NCI-H460 (cell line): ENCODE data around the gene POM121. TPM values are rescaled to one million over a fixed set of nuclear protein-coding genes. Genes with fewer than 3 reads are reported as not detected.
"Not testable (repeated sequence)": the region's sequence is repeated elsewhere in the genome, so short reads cannot be mapped to it uniquely, and the experiment has no call there.

Experiments
- DNase-seq: peaks from one replicate; pipeline ENCODE4 v3.0.0-alpha.2; 2016; ENCODE audit warnings: low read depth; ENCODE audit errors: extremely low read depth
- polyA plus RNA-seq: library from polyadenylated mRNA; depleted of rRNA; stranded (reverse); fragments of >200 nt; gene quantifications from 2 replicates; pipeline ENCODE4 v1.2.3, GENCODE V29; 2014; cell fraction: nucleus; rRNA removed
- total RNA-seq: library from RNA; depleted of rRNA; stranded (reverse); fragments of >200 nt; shearing (Covaris generic); gene quantifications from 2 replicates; pipeline ENCODE4 v1.2.3, GENCODE V29; 2014; rRNA removed

The POM121 gene
- 8.5 and 8.8 TPM in 2 replicates for total RNA-seq
- polyA plus RNA-seq: 9.0 and 10.7 TPM in 2 replicates

DNA sequence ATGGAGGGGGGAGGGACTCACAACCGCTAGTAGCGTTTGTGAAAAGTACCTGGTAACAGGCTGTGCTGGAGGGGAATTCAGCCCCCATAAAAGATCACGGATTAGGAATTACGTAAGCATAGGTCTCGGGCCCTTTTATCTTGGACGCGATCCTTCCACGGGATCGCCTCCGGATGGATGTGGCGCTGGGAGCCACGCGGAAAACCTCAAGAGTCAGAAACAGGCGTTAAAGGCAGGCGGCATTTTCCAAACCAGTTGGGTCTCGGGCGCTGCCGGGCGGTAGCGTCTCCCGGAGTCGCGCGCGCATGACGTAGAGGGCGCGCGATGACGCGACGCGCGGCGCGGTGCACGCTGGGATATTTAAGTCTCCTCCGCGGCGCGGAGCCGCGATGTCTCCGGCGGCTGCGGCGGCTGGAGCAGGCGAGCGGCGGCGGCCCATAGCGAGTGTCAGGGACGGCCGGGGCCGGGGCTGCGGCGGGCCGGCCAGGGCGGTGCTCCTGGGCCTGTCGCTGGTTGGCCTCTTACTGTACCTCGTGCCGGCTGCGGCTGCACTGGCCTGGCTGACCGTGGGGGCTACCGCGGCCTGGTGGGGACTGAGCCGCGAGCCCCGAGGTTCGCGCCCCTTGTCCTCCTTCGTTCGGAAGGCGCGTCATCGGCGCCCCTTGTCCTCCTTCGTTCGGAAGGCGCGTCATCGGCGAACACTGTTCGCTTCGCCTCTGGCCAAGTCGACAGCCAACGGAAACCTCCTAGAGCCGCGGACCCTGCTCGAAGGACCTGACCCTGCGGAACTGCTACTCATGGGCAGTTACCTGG is at the start of gene POM121:
Gene POM121 (plus strand): TSS at position 363 of the 813 bp plus-strand sequence. CDS start 27 bp downstream, at position 390.
- DNase-seq: peak; percentile 70

GRCh38 chr7:72879079-72879736 is 45.7 kb upstream of the POM121 start:
- DNase-seq: peak; percentile 74

DNA sequence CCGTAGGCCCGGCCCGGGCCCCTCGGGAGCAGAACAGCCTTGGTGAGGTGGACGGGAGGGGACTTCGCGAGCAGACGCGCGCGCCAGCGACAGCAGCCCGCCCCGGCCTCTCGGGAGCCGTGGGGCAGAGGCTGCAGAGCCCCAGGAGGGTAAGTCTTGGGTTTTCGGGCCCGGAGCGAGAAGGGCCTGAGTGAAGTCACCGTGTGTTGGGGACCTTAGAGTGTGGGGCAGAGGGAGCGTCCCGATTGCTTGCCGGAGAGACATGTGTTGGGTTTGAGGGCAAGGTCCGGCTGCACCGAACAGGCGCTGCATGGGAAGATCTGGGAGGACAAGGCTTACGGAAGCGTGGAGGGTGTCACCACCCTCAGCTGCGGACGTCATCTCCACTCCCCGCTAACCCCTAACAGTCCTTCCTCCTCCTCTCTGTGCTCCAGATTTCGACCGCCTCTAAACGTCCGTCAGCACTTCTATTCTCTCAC is 45.1 kb upstream of the POM121 start:
- peak; percentile 25 for DNase-seq

- DNase-seq: not testable (repeated sequence)
These were observed 33.1 kb upstream of the POM121 start for GRCh38 chr7:72891750-72892149.

DNA sequence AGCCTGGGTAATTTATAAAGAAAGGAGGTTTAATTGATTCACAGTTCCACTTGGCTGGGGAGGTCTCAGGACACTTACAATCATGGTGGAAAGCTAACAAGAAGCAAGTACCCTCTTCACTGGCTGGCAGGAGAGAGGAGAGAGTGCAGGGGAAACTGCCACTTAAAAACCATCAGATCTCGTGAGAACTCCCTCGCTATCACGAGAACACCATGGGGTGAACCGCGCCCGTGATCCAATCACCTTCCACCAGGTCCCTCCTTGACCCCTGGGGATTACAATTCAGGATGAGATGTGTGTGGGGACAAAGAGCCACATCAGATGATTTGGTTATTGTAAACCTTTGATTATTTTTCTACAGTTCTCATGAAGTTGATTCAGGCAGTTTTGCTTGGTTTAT is 20.2 kb upstream of the POM121 start:
- DNase-seq: not testable (repeated sequence)

GRCh38 chr7:72908422-72908821 is 16.5 kb upstream of the POM121 start:
- DNase-seq: not testable (repeated sequence)

- DNase-seq: not testable (repeated sequence)
These were observed 13.5 kb upstream of the POM121 start for GRCh38 chr7:72911395-72911794.

- DNase-seq: not testable (repeated sequence)
These were observed 11.1 kb upstream of the POM121 start for GRCh38 chr7:72913750-72914149.

GRCh38 chr7:72914756-72915525 is 10.0 kb upstream of the POM121 start:
- peak; percentile 57 for DNase-seq

GRCh38 chr7:72919256-72919775 is 5.6 kb upstream of the POM121 start:
- DNase-seq: no peak

DNA sequence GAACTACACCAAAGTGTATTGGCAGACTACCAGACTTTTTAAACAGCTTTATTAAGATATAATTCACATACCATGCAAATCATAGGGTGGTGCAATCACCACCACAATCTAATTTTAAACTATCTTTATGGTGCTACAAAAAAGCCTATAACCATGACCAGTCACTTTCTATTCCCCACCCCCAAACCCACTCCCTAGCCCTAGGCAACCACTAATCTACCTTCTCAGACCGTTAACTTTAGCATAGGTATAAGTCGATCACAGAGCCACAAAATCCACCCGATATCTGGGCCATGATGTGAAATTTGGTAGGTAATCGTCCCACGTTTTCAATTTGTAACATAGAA is 536 bp upstream of the POM121 start:
- no peak for DNase-seq

- no peak for DNase-seq
These were observed 738 bp downstream of the POM121 start for GRCh38 chr7:72925546-72926120.

DNA sequence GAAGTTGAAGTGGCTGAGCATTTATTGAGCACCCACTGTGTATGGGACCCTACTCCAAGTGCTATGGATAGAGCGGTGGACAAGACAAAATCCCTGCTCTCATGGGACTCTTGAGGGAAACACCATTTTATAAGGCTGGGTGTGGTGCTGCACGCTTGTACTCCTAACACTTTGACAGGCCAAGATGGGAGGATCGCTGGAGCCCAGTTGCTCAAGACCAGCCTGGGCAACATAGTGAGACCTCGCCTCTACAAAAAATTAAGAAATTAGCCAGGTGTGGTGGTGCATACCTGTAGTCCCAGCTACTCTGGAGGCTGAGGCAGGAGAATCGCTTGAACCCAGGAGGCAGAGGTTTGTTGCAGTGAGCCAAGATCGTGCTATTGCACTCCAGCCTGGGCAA is 2.9 kb downstream of the POM121 start:
- not testable (repeated sequence) for DNase-seq

- not testable (repeated sequence) for DNase-seq
These were observed 3.3 kb downstream of the POM121 start for GRCh38 chr7:72928216-72928615.

DNA sequence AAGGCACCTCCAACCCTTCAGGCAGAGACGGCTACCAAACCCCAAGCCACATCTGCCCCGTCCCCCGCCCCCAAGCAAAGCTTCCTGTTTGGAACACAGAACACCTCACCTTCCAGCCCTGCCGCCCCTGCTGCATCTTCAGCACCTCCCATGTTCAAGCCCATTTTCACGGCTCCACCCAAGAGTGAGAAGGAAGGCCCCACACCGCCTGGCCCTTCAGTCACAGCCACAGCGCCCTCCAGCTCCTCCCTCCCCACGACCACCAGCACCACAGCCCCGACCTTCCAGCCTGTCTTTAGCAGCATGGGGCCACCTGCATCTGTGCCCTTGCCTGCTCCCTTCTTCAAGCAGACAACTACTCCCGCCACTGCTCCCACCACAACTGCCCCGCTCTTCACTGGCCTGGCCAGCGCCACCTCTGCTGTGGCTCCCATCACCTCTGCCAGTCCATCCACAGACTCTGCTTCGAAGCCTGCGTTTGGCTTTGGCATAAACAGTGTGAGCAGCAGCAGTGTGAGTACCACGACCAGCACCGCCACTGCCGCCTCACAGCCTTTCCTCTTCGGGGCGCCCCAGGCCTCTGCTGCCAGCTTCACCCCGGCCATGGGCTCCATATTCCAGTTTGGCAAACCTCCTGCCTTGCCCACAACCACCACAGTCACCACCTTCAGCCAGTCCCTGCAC is 17.3 kb downstream of the POM121 start:
- DNase-seq: not testable (repeated sequence)

GRCh38 chr7:72942956-72943355 is 18.1 kb downstream of the POM121 start:
- DNase-seq: not testable (repeated sequence)

- DNase-seq: not testable (repeated sequence)
These were observed 20.0 kb downstream of the POM121 start for GRCh38 chr7:72944937-72945336.

DNA sequence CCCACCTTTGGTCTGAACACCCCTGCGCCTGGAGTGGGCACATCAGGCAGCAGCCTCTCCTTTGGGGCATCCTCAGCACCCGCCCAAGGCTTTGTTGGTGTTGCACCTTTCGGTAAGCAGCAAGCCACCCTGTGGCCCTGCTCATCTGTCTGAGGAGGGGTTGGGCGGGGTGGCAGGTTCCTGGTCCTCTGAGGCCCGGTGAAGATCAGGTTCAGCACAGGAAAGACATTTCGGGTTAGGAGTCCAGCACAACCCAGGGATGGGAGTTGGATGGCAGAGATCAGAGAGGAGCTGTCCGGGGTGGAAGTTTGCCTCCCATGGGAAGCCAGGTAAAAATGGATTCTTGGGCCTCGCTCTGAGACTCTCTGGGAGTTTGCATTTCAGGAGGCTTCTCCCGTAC is 20.7 kb downstream of the POM121 start:
- DNase-seq: not testable (repeated sequence)

DNA sequence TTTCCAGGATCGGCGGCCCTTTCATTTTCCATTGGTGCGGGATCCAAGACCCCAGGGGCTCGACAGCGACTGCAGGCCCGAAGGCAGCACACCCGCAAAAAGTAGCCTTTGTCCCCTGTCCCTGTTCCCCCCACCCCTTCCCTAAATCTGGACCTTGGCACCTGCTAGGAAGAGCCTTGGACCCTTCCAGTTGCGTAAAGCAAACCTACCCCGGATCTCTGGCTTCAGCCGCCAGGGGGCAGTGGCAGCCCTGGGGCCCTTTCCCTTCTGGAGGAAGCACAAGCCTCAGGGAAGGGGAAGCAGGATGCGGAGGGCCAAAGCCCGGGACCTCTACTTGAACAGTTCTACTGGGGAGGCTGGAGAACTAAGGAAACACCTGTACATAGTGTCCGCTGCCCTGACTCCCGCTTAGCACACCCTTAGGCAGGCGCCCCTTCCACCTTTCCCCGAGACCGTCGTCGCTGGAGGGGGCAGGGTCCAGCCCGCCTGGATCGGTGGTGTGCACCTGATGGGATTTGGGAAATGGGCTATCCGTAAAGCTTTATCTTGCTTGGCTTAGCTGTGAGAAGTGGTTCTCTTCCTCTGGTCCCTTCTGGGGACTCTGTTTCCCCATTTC is 21.3 kb downstream of the POM121 start:
- DNase-seq: not testable (repeated sequence)
